Glutamatergic neuron (in vitro differentiated cells): ENCODE measurements around the gene PCDHGC4. TPM values are rescaled to one million over a fixed set of nuclear protein-coding genes. Genes with fewer than 3 reads are reported as not detected.
A peak's percentile ranks its signal among the peaks of the same experiment; 100 is the strongest.

Source experiments
- DNase-seq: peaks from one replicate; pipeline ENCODE4 v3.0.0; 2022
- H3K27ac Mint-ChIP-seq: one replicate; pipeline ENCODE4 v1.8.0; 2020; ENCODE audit warnings: mild to moderate bottlenecking, mixed read lengths, inconsistent platforms; ENCODE audit not compliant: unreplicated experiment
- H3K27me3 Mint-ChIP-seq: one replicate; pipeline ENCODE4 v1.8.0; 2020; ENCODE audit warnings: mild to moderate bottlenecking, moderate library complexity, mixed read lengths, inconsistent platforms; ENCODE audit not compliant: unreplicated experiment
- H3K36me3 Mint-ChIP-seq: one replicate; pipeline ENCODE4 v1.8.0; 2020; ENCODE audit warnings: mild to moderate bottlenecking, mixed read lengths, inconsistent platforms; ENCODE audit not compliant: unreplicated experiment
- H3K4me1 Mint-ChIP-seq: one replicate; pipeline ENCODE4 v1.8.0; 2020; ENCODE audit warnings: mild to moderate bottlenecking, low read depth, mixed read lengths, inconsistent platforms; ENCODE audit not compliant: unreplicated experiment
- H3K4me3 Mint-ChIP-seq: one replicate; pipeline ENCODE4 v1.8.0; 2020; ENCODE audit warnings: mild to moderate bottlenecking, mixed read lengths, inconsistent platforms; ENCODE audit not compliant: unreplicated experiment
- H3K9me3 Mint-ChIP-seq: one replicate; pipeline ENCODE4 v1.8.0; 2020; ENCODE audit warnings: mild to moderate bottlenecking, moderate library complexity, mixed read lengths, inconsistent platforms; ENCODE audit not compliant: unreplicated experiment
- total RNA-seq: library from RNA; stranded (reverse); fragmentation: NEBNext Ultra II Directional; extraction: Animal tissue kit (Norgen Biotek cat#: 25700); gene quantifications from one replicate; pipeline ENCODE4 v1.2.1, GENCODE V29; 2021; ENCODE audit not compliant: unreplicated experiment
- TF ChIP-seq, protein P1 (sequence below): fragments of 200-600 bp; sonication (generic); IDR thresholded peaks from one replicate; pipeline ENCODE4 v1.5.0; 2021; ENCODE audit not compliant: partially characterized antibody, unreplicated experiment

Gene PCDHGC4
- total RNA-seq, 1 donor from 2014 or later = 6.7 TPM

DNA sequence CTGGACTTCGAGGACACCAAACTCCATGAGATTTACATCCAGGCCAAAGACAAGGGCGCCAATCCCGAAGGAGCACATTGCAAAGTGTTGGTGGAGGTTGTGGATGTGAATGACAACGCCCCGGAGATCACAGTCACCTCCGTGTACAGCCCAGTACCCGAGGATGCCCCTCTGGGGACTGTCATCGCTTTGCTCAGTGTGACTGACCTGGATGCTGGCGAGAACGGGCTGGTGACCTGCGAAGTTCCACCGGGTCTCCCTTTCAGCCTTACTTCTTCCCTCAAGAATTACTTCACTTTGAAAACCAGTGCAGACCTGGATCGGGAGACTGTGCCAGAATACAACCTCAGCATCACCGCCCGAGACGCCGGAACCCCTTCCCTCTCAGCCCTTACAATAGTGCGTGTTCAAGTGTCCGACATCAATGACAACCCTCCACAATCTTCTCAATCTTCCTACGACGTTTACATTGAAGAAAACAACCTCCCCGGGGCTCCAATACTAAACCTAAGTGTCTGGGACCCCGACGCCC lies 7.7 kb upstream of the PCDHGC4 start:
- Mint-ChIP-seq H3K9me3 (peaks cover 8% of the 10 kb centered on the region), H3K36me3 (peaks cover 13% of the 10 kb centered on the region), H3K27me3 (peaks cover 7% of the 10 kb centered on the region), H3K4me3 (peak overlapping the region; percentile 96), H3K27ac (no peak overlapping the region), H3K4me1 (peaks cover 8% of the 10 kb centered on the region)
- DNase-seq = no peak
- TF ChIP-seq, protein P1, sequence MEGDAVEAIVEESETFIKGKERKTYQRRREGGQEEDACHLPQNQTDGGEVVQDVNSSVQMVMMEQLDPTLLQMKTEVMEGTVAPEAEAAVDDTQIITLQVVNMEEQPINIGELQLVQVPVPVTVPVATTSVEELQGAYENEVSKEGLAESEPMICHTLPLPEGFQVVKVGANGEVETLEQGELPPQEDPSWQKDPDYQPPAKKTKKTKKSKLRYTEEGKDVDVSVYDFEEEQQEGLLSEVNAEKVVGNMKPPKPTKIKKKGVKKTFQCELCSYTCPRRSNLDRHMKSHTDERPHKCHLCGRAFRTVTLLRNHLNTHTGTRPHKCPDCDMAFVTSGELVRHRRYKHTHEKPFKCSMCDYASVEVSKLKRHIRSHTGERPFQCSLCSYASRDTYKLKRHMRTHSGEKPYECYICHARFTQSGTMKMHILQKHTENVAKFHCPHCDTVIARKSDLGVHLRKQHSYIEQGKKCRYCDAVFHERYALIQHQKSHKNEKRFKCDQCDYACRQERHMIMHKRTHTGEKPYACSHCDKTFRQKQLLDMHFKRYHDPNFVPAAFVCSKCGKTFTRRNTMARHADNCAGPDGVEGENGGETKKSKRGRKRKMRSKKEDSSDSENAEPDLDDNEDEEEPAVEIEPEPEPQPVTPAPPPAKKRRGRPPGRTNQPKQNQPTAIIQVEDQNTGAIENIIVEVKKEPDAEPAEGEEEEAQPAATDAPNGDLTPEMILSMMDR = no peak

DNA sequence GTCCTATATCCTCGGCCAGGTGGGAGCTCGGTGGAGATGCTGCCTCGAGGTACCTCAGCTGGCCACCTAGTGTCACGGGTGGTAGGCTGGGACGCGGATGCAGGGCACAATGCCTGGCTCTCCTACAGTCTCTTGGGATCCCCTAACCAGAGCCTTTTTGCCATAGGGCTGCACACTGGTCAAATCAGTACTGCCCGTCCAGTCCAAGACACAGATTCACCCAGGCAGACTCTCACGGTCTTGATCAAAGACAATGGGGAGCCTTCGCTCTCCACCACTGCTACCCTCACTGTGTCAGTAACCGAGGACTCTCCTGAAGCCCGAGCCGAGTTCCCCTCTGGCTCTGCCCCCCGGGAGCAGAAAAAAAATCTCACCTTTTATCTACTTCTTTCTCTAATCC lies 7.0 kb upstream of the PCDHGC4 start:
- DNase-seq = no peak
- Mint-ChIP-seq H3K36me3 (peaks cover 13% of the 10 kb centered on the region), H3K27ac (no peak overlapping the region), H3K27me3 (peaks cover 7% of the 10 kb centered on the region), H3K4me3 (no peak overlapping the region), H3K9me3 (peaks cover 8% of the 10 kb centered on the region), H3K4me1 (peaks cover 11% of the 10 kb centered on the region)
- TF ChIP-seq, protein P1 = no peak

DNA sequence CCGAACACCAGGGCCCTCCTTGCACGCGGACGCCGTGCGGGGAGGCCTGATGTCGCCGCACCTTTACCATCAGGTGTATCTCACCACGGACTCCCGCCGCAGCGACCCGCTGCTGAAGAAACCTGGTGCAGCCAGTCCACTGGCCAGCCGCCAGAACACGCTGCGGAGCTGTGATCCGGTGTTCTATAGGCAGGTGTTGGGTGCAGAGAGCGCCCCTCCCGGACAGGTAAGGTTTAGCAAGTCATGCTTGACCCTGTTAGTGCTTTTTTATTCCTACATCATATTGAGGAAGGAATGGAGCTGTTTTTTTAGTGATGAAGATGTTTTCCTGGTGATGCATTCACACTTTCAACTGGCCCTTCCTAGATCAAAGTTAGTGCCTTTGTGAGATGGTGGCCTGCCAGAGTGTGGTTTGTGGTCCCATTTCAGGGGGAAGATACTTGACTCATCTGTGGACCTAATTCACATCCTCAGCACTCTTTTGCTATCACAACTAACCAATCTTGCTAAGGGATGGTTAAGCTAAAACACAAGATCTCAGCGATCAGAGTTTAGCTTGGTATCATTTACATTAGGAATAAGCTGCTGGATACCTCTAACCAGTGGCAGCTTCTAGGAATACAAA lies 6.4 kb upstream of the PCDHGC4 start:
- DNase-seq = no peak
- Mint-ChIP-seq H3K4me1 (peaks cover 17% of the 10 kb centered on the region), H3K27me3 (peaks cover 7% of the 10 kb centered on the region), H3K36me3 (peaks cover 13% of the 10 kb centered on the region), H3K27ac (no peak overlapping the region), H3K4me3 (peak overlapping the region; percentile 2), H3K9me3 (peaks cover 8% of the 10 kb centered on the region)
- TF ChIP-seq, protein P1 = no peak

DNA sequence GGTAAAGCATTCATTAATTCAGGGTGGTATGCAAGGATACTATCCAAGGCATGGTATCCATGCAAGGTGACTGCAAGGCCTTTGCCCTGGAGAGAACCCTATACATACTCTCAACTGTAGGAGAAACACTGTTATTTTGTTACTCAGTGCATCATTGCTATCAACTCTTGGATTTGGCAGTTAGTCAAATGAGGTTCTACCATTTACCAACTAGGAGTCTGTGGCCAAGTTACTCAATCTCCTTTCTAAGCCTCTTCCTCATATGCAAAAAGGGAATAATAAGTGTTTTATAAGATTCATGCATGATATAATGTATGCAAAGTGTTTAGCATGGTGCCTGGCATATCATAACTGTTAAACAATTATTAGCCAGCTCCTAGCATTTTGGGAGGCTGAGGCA lies 5.1 kb upstream of the PCDHGC4 start:
- DNase-seq = no peak
- peaks cover 13% of the 10 kb centered on the region for H3K36me3 Mint-ChIP-seq
- no peak overlapping the region for H3K4me3 Mint-ChIP-seq
- peaks cover 7% of the 10 kb centered on the region for H3K27me3 Mint-ChIP-seq
- peaks cover 8% of the 10 kb centered on the region for H3K9me3 Mint-ChIP-seq
- H3K27ac Mint-ChIP-seq = no peak overlapping the region
- H3K4me1 Mint-ChIP-seq = peaks cover 26% of the 10 kb centered on the region
- TF ChIP-seq, protein P1 = no peak

DNA sequence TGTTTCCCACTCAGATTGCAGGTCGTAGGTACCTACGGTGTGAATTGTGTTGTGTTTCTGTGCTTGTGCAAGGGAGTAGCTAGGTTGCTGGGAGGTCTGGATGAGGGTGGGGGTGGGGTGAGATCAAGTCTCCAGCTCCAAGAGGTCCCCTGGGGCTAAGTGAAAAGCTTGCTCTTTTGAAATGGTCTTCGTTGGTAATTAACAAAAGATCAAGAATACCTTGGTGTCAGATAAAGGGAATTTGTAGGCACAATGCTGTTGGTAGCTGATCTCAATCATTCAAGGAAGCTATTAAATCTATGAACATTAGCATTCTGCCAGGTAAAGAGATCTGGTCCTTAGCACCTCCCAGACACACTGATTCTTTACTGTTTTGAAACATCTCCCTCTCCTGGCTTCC lies 928 bp upstream of the PCDHGC4 start:
- peak overlapping the region; percentile 85 for H3K4me3 Mint-ChIP-seq
- H3K4me1 Mint-ChIP-seq = peaks cover 25% of the 10 kb centered on the region
- H3K27me3 Mint-ChIP-seq = no peaks in the 10 kb centered on the region
- peak overlapping the region; percentile 44 for H3K27ac Mint-ChIP-seq
- no peak for DNase-seq
- TF ChIP-seq, protein P1 = no peak
- peaks cover 11% of the 10 kb centered on the region for H3K36me3 Mint-ChIP-seq
- H3K9me3 Mint-ChIP-seq = peaks cover 6% of the 10 kb centered on the region
